ENCODE measurements around the gene OXCT2. TPM values are rescaled to one million over a fixed set of nuclear protein-coding genes. Genes with fewer than 3 reads are reported as not detected.
"Not testable (repeated sequence)": the region's sequence is repeated elsewhere in the genome, so short reads cannot be mapped to it uniquely, and the experiment has no call there.

The OXCT2 gene
- total RNA-seq, 5 donors from 2014 or later (not counting 1 experiment from before 2014, with no cell fraction given) = 0.16 to 0.44 (median 0.28) TPM

- no peak within 1 kb of the TSS for H3K27ac ChIP-seq (ENCODE audit: low read length)
- H3K4me3 Mint-ChIP-seq = peak within 1 kb of the TSS; percentile 73 to 81 (median 80)
- peaks cover 10 to 15% (median 12%) of the 10 kb centered on the region in 3 donors for H3K4me1 Mint-ChIP-seq
- 3% methylated on average over 82 of the region's 91 CpGs for WGBS (ENCODE audit: insufficient coverage)
- peak within 1 kb of the TSS; percentile 1 to 44 for H3K4me3 ChIP-seq (ENCODE audit: control insufficient read depth in 1 of 2, extremely low read depth in 1 of 2, low read length in 1 of 2)
- peaks cover 0 to 10% of the 10 kb centered on the region in 2 experiments for H3K4me1 ChIP-seq (ENCODE audit: control insufficient read depth in 1 of 2, extremely low read depth in 1 of 2, insufficient read depth in 2 of 2, low read length in 2 of 2)
- ChIA-PET CTCF (no interaction called here), POLR2A (no interaction called here)
- H3K9me3 Mint-ChIP-seq = no peaks in the 10 kb centered on the region
- DNase-seq (peak in 25 of 35 experiments; percentile 6 to 63 (median 23)), ATAC-seq (replicated peaks in 1 of 4) (peak; percentile 69 to 82 (median 77))
- no peaks in the 10 kb centered on the region for H3K36me3 ChIP-seq (ENCODE audit: control insufficient read depth in 2 of 2, extremely low read depth in 1 of 2, insufficient read depth in 1 of 2, low read length in 1 of 2)
- H3K9me3 ChIP-seq = no peaks in the 10 kb centered on the region
- no peaks in the 10 kb centered on the region for H3K36me3 Mint-ChIP-seq
- peak within 1 kb of the TSS; percentile 28 to 76 for H3K27ac Mint-ChIP-seq
- H3K27me3 Mint-ChIP-seq = peaks cover 21 to 29% of the 10 kb centered on the region in 2 donors
- H3K27me3 ChIP-seq (replicated peaks in 1 of 2; ENCODE audit: control insufficient read depth in 2 of 2, extremely low read depth in 1 of 2, insufficient read depth in 2 of 2, low read length in 1 of 2) = peaks cover 11 to 24% of the 10 kb centered on the region in 2 experiments
These were observed 17.8 kb upstream of the OXCT2 start, which contains the start of gene BMP8B for GRCh38 chr1:39788758-39789570. BMP8B (minus strand) TSS chr1:39788865; CDS start chr1:39788485, 380 bp downstream.

- H3K27me3 Mint-ChIP-seq = peaks cover 21 to 29% of the 10 kb centered on the region in 2 donors
- Histone ChIP-seq H3K27me3 (replicated peaks in 1 of 2; ENCODE audit: control insufficient read depth in 2 of 2, extremely low read depth in 1 of 2, insufficient read depth in 2 of 2, low read length in 1 of 2) (peaks cover 11 to 20% of the 10 kb centered on the region in 2 experiments), H3K4me1 (ENCODE audit: control insufficient read depth in 1 of 2, extremely low read depth in 1 of 2, insufficient read depth in 2 of 2, low read length in 2 of 2) (peaks cover 0 to 10% of the 10 kb centered on the region in 2 experiments), H3K36me3 (ENCODE audit: control insufficient read depth in 2 of 2, extremely low read depth in 1 of 2, insufficient read depth in 1 of 2, low read length in 1 of 2) (no peaks in the 10 kb centered on the region), H3K9me3 (no peaks in the 10 kb centered on the region), H3K27ac (ENCODE audit: low read length) (no peak overlapping the region), H3K4me3 (ENCODE audit: control insufficient read depth in 1 of 2, extremely low read depth in 1 of 2, low read length in 1 of 2) (peak overlapping the region in 1 of 2 donors; percentile 32)
- no peaks in the 10 kb centered on the region for H3K36me3 Mint-ChIP-seq
- ChIA-PET CTCF (no interaction called here), POLR2A (no interaction called here)
- H3K9me3 Mint-ChIP-seq = no peaks in the 10 kb centered on the region
- H3K27ac Mint-ChIP-seq = no peak overlapping the region
- peaks cover 10 to 15% (median 12%) of the 10 kb centered on the region in 3 donors for H3K4me1 Mint-ChIP-seq
- WGBS (ENCODE audit: insufficient coverage) = 5% methylated on average over 38 of the region's 51 CpGs
- peak in 1 of 35 experiments; percentile 25 for DNase-seq
- H3K4me3 Mint-ChIP-seq = no peak overlapping the region
- peak; percentile 20 to 36 (median 26) for ATAC-seq (replicated peaks in 1 of 4)
These were observed 17.2 kb upstream of the OXCT2 start for GRCh38 chr1:39788426-39788757.

GRCh38 chr1:39787964-39788363 lies 16.8 kb upstream of the OXCT2 start:
- not testable (repeated sequence) for H3K36me3 Mint-ChIP-seq; ATAC-seq (replicated peaks in 1 of 4)
- peak overlapping the region; percentile 28 to 59 (median 49) for H3K4me3 Mint-ChIP-seq

GRCh38 chr1:39787468-39787867 lies 16.3 kb upstream of the OXCT2 start:
- peaks cover 6 to 9% (median 8%) of the 10 kb centered on the region in 3 donors for H3K4me1 Mint-ChIP-seq
- no peaks in the 10 kb centered on the region for H3K36me3 ChIP-seq (ENCODE audit: control insufficient read depth in 2 of 2, extremely low read depth in 1 of 2, insufficient read depth in 1 of 2, low read length in 1 of 2)
- H3K9me3 ChIP-seq = no peaks in the 10 kb centered on the region
- no peak overlapping the region for H3K27ac Mint-ChIP-seq
- H3K4me1 ChIP-seq (ENCODE audit: control insufficient read depth in 1 of 2, extremely low read depth in 1 of 2, insufficient read depth in 2 of 2, low read length in 2 of 2) = peaks cover 0 to 10% of the 10 kb centered on the region in 2 experiments
- peak overlapping the region; percentile 49 to 59 (median 59) for H3K4me3 Mint-ChIP-seq
- peaks cover 11 to 20% of the 10 kb centered on the region in 2 experiments for H3K27me3 ChIP-seq (replicated peaks in 1 of 2; ENCODE audit: control insufficient read depth in 2 of 2, extremely low read depth in 1 of 2, insufficient read depth in 2 of 2, low read length in 1 of 2)
- no peak overlapping the region for H3K27ac ChIP-seq (ENCODE audit: low read length)
- no peak overlapping the region for H3K4me3 ChIP-seq (ENCODE audit: control insufficient read depth in 1 of 2, extremely low read depth in 1 of 2, low read length in 1 of 2)
- no peak for DNase-seq
- no peak for ATAC-seq (replicated peaks in 1 of 4)
- ChIA-PET CTCF (interaction anchor here in 1 of 2 donors (0.6 kb wide), 1 partner anchor 534 kb away, joined by 4 read pairs; no protein-coding TSS in a partner anchor), POLR2A (no interaction called here)
- 87% methylated on average over 3 of the region's 11 CpGs for WGBS (ENCODE audit: insufficient coverage)
- H3K27me3 Mint-ChIP-seq = peaks cover 16 to 23% of the 10 kb centered on the region in 2 donors
- no peaks in the 10 kb centered on the region for H3K36me3 Mint-ChIP-seq
- H3K9me3 Mint-ChIP-seq = no peaks in the 10 kb centered on the region

More at GRCh38 chr1:39787964-39788363, 16.8 kb upstream of the OXCT2 start:
- Histone ChIP-seq H3K4me1 (ENCODE audit: control insufficient read depth in 1 of 2, extremely low read depth in 1 of 2, insufficient read depth in 2 of 2, low read length in 2 of 2) (peaks cover 0 to 10% of the 10 kb centered on the region in 2 experiments), H3K27me3 (replicated peaks in 1 of 2; ENCODE audit: control insufficient read depth in 2 of 2, extremely low read depth in 1 of 2, insufficient read depth in 2 of 2, low read length in 1 of 2) (peaks cover 11 to 20% of the 10 kb centered on the region in 2 experiments)
- H3K27ac Mint-ChIP-seq; H3K4me3 ChIP-seq (ENCODE audit: control insufficient read depth in 1 of 2, extremely low read depth in 1 of 2, low read length in 1 of 2); POLR2A ChIA-PET; H3K36me3 ChIP-seq (ENCODE audit: control insufficient read depth in 2 of 2, extremely low read depth in 1 of 2, insufficient read depth in 1 of 2, low read length in 1 of 2); H3K9me3 ChIP-seq; DNase-seq; H3K27ac ChIP-seq (ENCODE audit: low read length); H3K9me3 Mint-ChIP-seq: not testable (repeated sequence)
- 16% methylated on average over 48 of the region's 55 CpGs for WGBS (ENCODE audit: insufficient coverage)
- CTCF ChIA-PET = interaction anchor here in 1 of 2 donors (0.6 kb wide), 1 partner anchor 534 kb away, joined by 4 read pairs; no protein-coding TSS in a partner anchor
- Mint-ChIP-seq H3K4me1 (peaks cover 10 to 14% (median 12%) of the 10 kb centered on the region in 3 donors), H3K27me3 (peaks cover 21 to 28% of the 10 kb centered on the region in 2 donors)

GRCh38 chr1:39787108-39787375 lies 15.9 kb upstream of the OXCT2 start:
- POLR2A ChIA-PET = not testable (repeated sequence)

GRCh38 chr1:39786303-39787107 lies 15.4 kb upstream of the OXCT2 start:
- 100% methylated on average over 3 of the region's 12 CpGs for WGBS (ENCODE audit: insufficient coverage)

More at GRCh38 chr1:39787108-39787375, 15.9 kb upstream of the OXCT2 start:
- peaks cover 0 to 10% of the 10 kb centered on the region in 2 experiments for H3K4me1 ChIP-seq (ENCODE audit: control insufficient read depth in 1 of 2, extremely low read depth in 1 of 2, insufficient read depth in 2 of 2, low read length in 2 of 2)
- H3K27ac Mint-ChIP-seq = peak overlapping the region in 1 of 2 donors; percentile 27
- peaks cover 11 to 20% of the 10 kb centered on the region in 2 experiments for H3K27me3 ChIP-seq (replicated peaks in 1 of 2; ENCODE audit: control insufficient read depth in 2 of 2, extremely low read depth in 1 of 2, insufficient read depth in 2 of 2, low read length in 1 of 2)
- H3K9me3 ChIP-seq; H3K27ac ChIP-seq (ENCODE audit: low read length); DNase-seq; CTCF ChIA-PET; H3K36me3 Mint-ChIP-seq; H3K4me3 ChIP-seq (ENCODE audit: control insufficient read depth in 1 of 2, extremely low read depth in 1 of 2, low read length in 1 of 2); H3K4me1 Mint-ChIP-seq; H3K36me3 ChIP-seq (ENCODE audit: control insufficient read depth in 2 of 2, extremely low read depth in 1 of 2, insufficient read depth in 1 of 2, low read length in 1 of 2); H3K9me3 Mint-ChIP-seq; ATAC-seq (replicated peaks in 1 of 4): not testable (repeated sequence)
- peak overlapping the region; percentile 49 to 59 (median 59) for H3K4me3 Mint-ChIP-seq
- no CpG with 5 or more reads among the region's 5 CpGs for WGBS (ENCODE audit: insufficient coverage)
- peaks cover 15 to 21% of the 10 kb centered on the region in 2 donors for H3K27me3 Mint-ChIP-seq

More at GRCh38 chr1:39786303-39787107, 15.4 kb upstream of the OXCT2 start:
- H3K27ac ChIP-seq (ENCODE audit: low read length); POLR2A ChIA-PET; H3K9me3 Mint-ChIP-seq; H3K36me3 ChIP-seq (ENCODE audit: control insufficient read depth in 2 of 2, extremely low read depth in 1 of 2, insufficient read depth in 1 of 2, low read length in 1 of 2); H3K9me3 ChIP-seq; H3K4me3 ChIP-seq (ENCODE audit: control insufficient read depth in 1 of 2, extremely low read depth in 1 of 2, low read length in 1 of 2); ATAC-seq (replicated peaks in 1 of 4); H3K4me1 Mint-ChIP-seq; DNase-seq; CTCF ChIA-PET; H3K36me3 Mint-ChIP-seq: not testable (repeated sequence)
- peaks cover 0 to 10% of the 10 kb centered on the region in 2 experiments for H3K4me1 ChIP-seq (ENCODE audit: control insufficient read depth in 1 of 2, extremely low read depth in 1 of 2, insufficient read depth in 2 of 2, low read length in 2 of 2)
- Mint-ChIP-seq H3K4me3 (peak overlapping the region; percentile 49 to 59 (median 59)), H3K27me3 (peaks cover 14 to 20% of the 10 kb centered on the region in 2 donors), H3K27ac (peak overlapping the region in 1 of 2 donors; percentile 27)
- H3K27me3 ChIP-seq (replicated peaks in 1 of 2; ENCODE audit: control insufficient read depth in 2 of 2, extremely low read depth in 1 of 2, insufficient read depth in 2 of 2, low read length in 1 of 2) = peaks cover 8 to 20% of the 10 kb centered on the region in 2 experiments
